Effector memory CD8-positive, alpha-beta T cell (primary cell): Measurements from ENCODE around the gene RAPGEF3.

ENCODE experiments used
- ATAC-seq: fragments of 150-1000 bp; cut with Tn5 transposase; replicated peaks from 2 replicates; pipeline ENCODE4 v1.10.0; 2021; ENCODE audit warnings: mild to moderate bottlenecking, moderate library complexity
- DNase-seq, 3 experiments: peaks; one replicate each; pipeline ENCODE4 v3.0.0; 2021
- H3K27ac Mint-ChIP-seq, 2 donors: one replicate each; pipeline ENCODE4 v1.8.0; 2022; ENCODE audit warnings: mild to moderate bottlenecking in 2 of 2, mixed read lengths in 2 of 2, moderate library complexity in 2 of 2
- H3K27me3 Mint-ChIP-seq, 2 donors: one replicate each; pipeline ENCODE4 v1.8.0; 2022; ENCODE audit warnings: mixed read lengths in 2 of 2
- H3K36me3 Mint-ChIP-seq: one replicate; pipeline ENCODE4 v1.8.0; 2022; ENCODE audit warnings: mild to moderate bottlenecking, moderate library complexity, mixed read lengths; ENCODE audit not compliant: insufficient read depth
- H3K4me1 Mint-ChIP-seq, 2 donors: one replicate each; pipeline ENCODE4 v1.8.0; 2022; ENCODE audit warnings: low read depth in 2 of 2, mixed read lengths in 2 of 2
- H3K4me3 Mint-ChIP-seq, 2 donors: one replicate each; pipeline ENCODE4 v1.8.0; 2022; ENCODE audit warnings: mild to moderate bottlenecking in 2 of 2, mixed read lengths in 2 of 2, moderate library complexity in 2 of 2
- H3K9me3 Mint-ChIP-seq, 2 donors: one replicate each; pipeline ENCODE4 v1.8.0; 2022; ENCODE audit warnings: mixed read lengths in 2 of 2

Gene RAPGEF3

GRCh38 chr12:47717443-47718193 lies 41.1 kb downstream of the RAPGEF3 start:
- no peak overlapping the region for H3K4me3 Mint-ChIP-seq
- H3K27me3 Mint-ChIP-seq = no peaks in the 10 kb centered on the region
- H3K9me3 Mint-ChIP-seq = no peaks in the 10 kb centered on the region

GRCh38 chr12:47717046-47717442 lies 41.6 kb downstream of the RAPGEF3 start:
- Mint-ChIP-seq H3K36me3 (peaks cover 7% of the 10 kb centered on the region), H3K27me3 (no peaks in the 10 kb centered on the region)
- no peak for ATAC-seq

More at GRCh38 chr12:47717443-47718193, 41.1 kb downstream of the RAPGEF3 start:
- ATAC-seq (peak; percentile 18), DNase-seq (peak in 1 of 3 experiments; percentile 26)
- Mint-ChIP-seq H3K4me1 (peaks cover 25 to 30% of the 10 kb centered on the region in 2 donors), H3K36me3 (peaks cover 7% of the 10 kb centered on the region), H3K27ac (peak overlapping the region; percentile 3 to 91)

GRCh38 chr12:47715877-47716548 lies 42.7 kb downstream of the RAPGEF3 start:
- no peak for DNase-seq
- peaks cover 9 to 15% of the 10 kb centered on the region in 2 donors for H3K4me1 Mint-ChIP-seq
- H3K4me3 Mint-ChIP-seq = no peak overlapping the region
- no peaks in the 10 kb centered on the region for H3K9me3 Mint-ChIP-seq
- ATAC-seq = no peak
- H3K36me3 Mint-ChIP-seq = peaks cover 4% of the 10 kb centered on the region
- no peak overlapping the region for H3K27ac Mint-ChIP-seq
- no peaks in the 10 kb centered on the region for H3K27me3 Mint-ChIP-seq

More at GRCh38 chr12:47717046-47717442, 41.6 kb downstream of the RAPGEF3 start:
- Mint-ChIP-seq H3K4me3 (no peak overlapping the region), H3K9me3 (no peaks in the 10 kb centered on the region), H3K27ac (no peak overlapping the region), H3K4me1 (peaks cover 20 to 24% of the 10 kb centered on the region in 2 donors)
- no peak for DNase-seq

- no peaks in the 10 kb centered on the region for H3K27me3 Mint-ChIP-seq
- no peak overlapping the region for H3K4me3 Mint-ChIP-seq
- ATAC-seq (peak; percentile 97), DNase-seq (peak; percentile 74 to 80 (median 74))
- no peaks in the 10 kb centered on the region for H3K9me3 Mint-ChIP-seq
- peak overlapping the region in 1 of 2 donors; percentile 20 for H3K27ac Mint-ChIP-seq
- peaks cover 4% of the 10 kb centered on the region for H3K36me3 Mint-ChIP-seq
- peaks cover 6 to 11% of the 10 kb centered on the region in 2 donors for H3K4me1 Mint-ChIP-seq
Observed at GRCh38 chr12:47715393-47715876, 43.2 kb downstream of the RAPGEF3 start.

GRCh38 chr12:47714826-47715386 lies 43.8 kb downstream of the RAPGEF3 start:
- H3K9me3 Mint-ChIP-seq = no peaks in the 10 kb centered on the region
- H3K27ac Mint-ChIP-seq = peak overlapping the region; percentile 5 to 20
- H3K4me3 Mint-ChIP-seq = no peak overlapping the region
- DNase-seq (no peak), ATAC-seq (no peak)
- H3K4me1 Mint-ChIP-seq = peaks cover 6 to 11% of the 10 kb centered on the region in 2 donors
- H3K36me3 Mint-ChIP-seq = peaks cover 4% of the 10 kb centered on the region
- H3K27me3 Mint-ChIP-seq = no peaks in the 10 kb centered on the region

- H3K4me1 Mint-ChIP-seq = peaks cover 12 to 22% of the 10 kb centered on the region in 2 donors
- H3K4me3 Mint-ChIP-seq = no peak overlapping the region
- no peaks in the 10 kb centered on the region for H3K9me3 Mint-ChIP-seq
- DNase-seq = no peak
- ATAC-seq = no peak
- no peaks in the 10 kb centered on the region for H3K27me3 Mint-ChIP-seq
- H3K36me3 Mint-ChIP-seq = no peaks in the 10 kb centered on the region
- peak overlapping the region in 1 of 2 donors; percentile 44 for H3K27ac Mint-ChIP-seq
Observed at GRCh38 chr12:47712171-47712570, 46.5 kb downstream of the RAPGEF3 start.

GRCh38 chr12:47711448-47711847 lies 47.2 kb downstream of the RAPGEF3 start:
- no peak for DNase-seq
- Mint-ChIP-seq H3K27me3 (no peaks in the 10 kb centered on the region), H3K27ac (no peak overlapping the region), H3K4me1 (peaks cover 15 to 28% of the 10 kb centered on the region in 2 donors), H3K9me3 (no peaks in the 10 kb centered on the region), H3K4me3 (no peak overlapping the region), H3K36me3 (peaks cover 3% of the 10 kb centered on the region)
- ATAC-seq = no peak

GRCh38 chr12:47710278-47710677 lies 48.4 kb downstream of the RAPGEF3 start:
- Mint-ChIP-seq H3K4me1 (peaks cover 15 to 36% of the 10 kb centered on the region in 2 donors), H3K4me3 (no peak overlapping the region), H3K9me3 (no peaks in the 10 kb centered on the region), H3K36me3 (peaks cover 15% of the 10 kb centered on the region), H3K27me3 (no peaks in the 10 kb centered on the region), H3K27ac (no peak overlapping the region)
- no peak for ATAC-seq
- no peak for DNase-seq

- Mint-ChIP-seq H3K4me1 (peaks cover 19 to 41% of the 10 kb centered on the region in 2 donors), H3K27me3 (no peaks in the 10 kb centered on the region), H3K27ac (no peak overlapping the region), H3K9me3 (no peaks in the 10 kb centered on the region), H3K36me3 (peaks cover 16% of the 10 kb centered on the region), H3K4me3 (no peak overlapping the region)
- ATAC-seq (no peak), DNase-seq (no peak)
Observed at GRCh38 chr12:47709671-47710070, 49.0 kb downstream of the RAPGEF3 start.

GRCh38 chr12:47709237-47709636 lies 49.4 kb downstream of the RAPGEF3 start:
- no peak overlapping the region for H3K27ac Mint-ChIP-seq
- H3K36me3 Mint-ChIP-seq = peaks cover 16% of the 10 kb centered on the region
- H3K4me3 Mint-ChIP-seq = no peak overlapping the region

GRCh38 chr12:47707905-47708543 lies 50.7 kb downstream of the RAPGEF3 start:
- peak overlapping the region; percentile 59 to 73 for H3K27ac Mint-ChIP-seq
- DNase-seq = no peak
- H3K4me3 Mint-ChIP-seq = peak overlapping the region in 1 of 2 donors; percentile 100
- no peaks in the 10 kb centered on the region for H3K9me3 Mint-ChIP-seq
- H3K36me3 Mint-ChIP-seq = peaks cover 16% of the 10 kb centered on the region
- peaks cover 28 to 52% of the 10 kb centered on the region in 2 donors for H3K4me1 Mint-ChIP-seq
- no peaks in the 10 kb centered on the region for H3K27me3 Mint-ChIP-seq
- ATAC-seq = no peak

More at GRCh38 chr12:47709237-47709636, 49.4 kb downstream of the RAPGEF3 start:
- no peaks in the 10 kb centered on the region for H3K27me3 Mint-ChIP-seq
- DNase-seq = no peak
- H3K9me3 Mint-ChIP-seq = no peaks in the 10 kb centered on the region
- ATAC-seq = no peak
- H3K4me1 Mint-ChIP-seq = peaks cover 19 to 43% of the 10 kb centered on the region in 2 donors

- no peaks in the 10 kb centered on the region for H3K9me3 Mint-ChIP-seq
- peak overlapping the region in 1 of 2 donors; percentile 97 for H3K27ac Mint-ChIP-seq
- peaks cover 28 to 52% of the 10 kb centered on the region in 2 donors for H3K4me1 Mint-ChIP-seq
- DNase-seq = no peak
- ATAC-seq = no peak
- peaks cover 17% of the 10 kb centered on the region for H3K36me3 Mint-ChIP-seq
- peak overlapping the region in 1 of 2 donors; percentile 100 for H3K4me3 Mint-ChIP-seq
- H3K27me3 Mint-ChIP-seq = no peaks in the 10 kb centered on the region
Observed at GRCh38 chr12:47707355-47707754, 51.3 kb downstream of the RAPGEF3 start.
